GM10266 (cell line): ENCODE data around the gene COA6.

Experiments
- DNase-seq: peaks from one replicate; pipeline ENCODE4 v3.0.0; 2012; ENCODE audit errors: extremely low spot score
- TF ChIP-seq, protein P1 (sequence below): IDR thresholded peaks from 2 replicates; pipeline ENCODE4 v1.5.1; 2012; ENCODE audit warnings: mild to moderate bottlenecking, low read depth; ENCODE audit not compliant: control insufficient read depth, insufficient read depth; ENCODE audit errors: missing control alignments

The COA6 gene

DNA sequence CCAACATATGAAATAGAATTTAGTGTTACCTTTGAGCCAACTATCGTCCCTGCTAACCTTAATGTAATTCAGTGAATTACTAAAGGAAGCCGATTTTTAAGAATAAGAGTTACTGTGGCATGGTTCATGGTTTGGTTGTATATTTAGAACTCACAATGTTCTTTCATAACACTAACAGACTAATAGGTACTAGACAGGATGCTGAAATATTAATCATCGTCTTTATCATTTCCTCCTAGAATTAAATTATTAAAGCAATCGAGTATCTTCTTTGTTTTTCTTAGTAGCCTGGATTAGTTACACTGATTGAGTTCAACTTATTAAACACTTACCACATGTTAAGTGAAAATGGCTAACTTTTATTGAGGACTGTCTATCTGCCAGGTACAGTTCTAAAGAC, 58.0 kb downstream of the COA6 start:
- DNase-seq = no peak
- TF ChIP-seq, protein P1, sequence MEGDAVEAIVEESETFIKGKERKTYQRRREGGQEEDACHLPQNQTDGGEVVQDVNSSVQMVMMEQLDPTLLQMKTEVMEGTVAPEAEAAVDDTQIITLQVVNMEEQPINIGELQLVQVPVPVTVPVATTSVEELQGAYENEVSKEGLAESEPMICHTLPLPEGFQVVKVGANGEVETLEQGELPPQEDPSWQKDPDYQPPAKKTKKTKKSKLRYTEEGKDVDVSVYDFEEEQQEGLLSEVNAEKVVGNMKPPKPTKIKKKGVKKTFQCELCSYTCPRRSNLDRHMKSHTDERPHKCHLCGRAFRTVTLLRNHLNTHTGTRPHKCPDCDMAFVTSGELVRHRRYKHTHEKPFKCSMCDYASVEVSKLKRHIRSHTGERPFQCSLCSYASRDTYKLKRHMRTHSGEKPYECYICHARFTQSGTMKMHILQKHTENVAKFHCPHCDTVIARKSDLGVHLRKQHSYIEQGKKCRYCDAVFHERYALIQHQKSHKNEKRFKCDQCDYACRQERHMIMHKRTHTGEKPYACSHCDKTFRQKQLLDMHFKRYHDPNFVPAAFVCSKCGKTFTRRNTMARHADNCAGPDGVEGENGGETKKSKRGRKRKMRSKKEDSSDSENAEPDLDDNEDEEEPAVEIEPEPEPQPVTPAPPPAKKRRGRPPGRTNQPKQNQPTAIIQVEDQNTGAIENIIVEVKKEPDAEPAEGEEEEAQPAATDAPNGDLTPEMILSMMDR = no peak

DNA sequence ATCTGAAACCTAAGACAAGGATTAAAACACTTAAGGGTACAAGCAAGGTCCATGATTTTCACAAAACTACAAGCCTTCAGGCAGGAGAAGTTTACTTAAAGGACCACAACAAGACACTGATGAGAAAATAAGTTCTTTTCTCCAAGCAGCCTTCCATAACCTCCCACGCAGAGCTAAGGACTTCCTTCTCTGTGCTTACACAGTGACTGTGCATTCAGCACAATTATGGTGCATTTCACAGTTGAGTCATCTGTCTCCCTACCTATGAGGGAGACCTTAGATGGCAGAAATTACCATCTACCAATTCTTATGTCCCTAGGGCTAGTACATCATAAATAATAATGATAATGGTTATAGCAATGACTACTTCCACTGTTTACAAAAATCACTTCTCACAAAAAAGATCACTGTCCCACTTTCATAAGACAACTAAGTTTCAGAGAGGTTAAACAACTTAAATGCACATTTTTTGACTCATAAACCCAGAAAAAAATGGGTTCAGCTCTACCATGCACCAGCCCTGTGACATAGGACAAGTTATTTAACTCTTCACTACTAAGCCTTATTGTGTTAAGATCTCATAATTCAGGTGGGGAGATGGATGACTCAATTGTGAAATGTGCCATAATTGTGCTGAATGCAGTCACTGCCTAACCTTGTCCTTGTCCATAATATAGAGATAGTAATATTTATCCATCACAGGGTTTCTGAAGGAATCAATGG, 60.5 kb downstream of the COA6 start:
- DNase-seq = peak; percentile 32
- TF ChIP-seq, protein P1 = no peak
